Measurements from ENCODE around the gene BMAL2.

BMAL2 gene

GRCh38 chr12:27319409-27319808, 13.2 kb upstream of the BMAL2 start:
- H3K4me3 ChIP-seq = no peak overlapping the region

GRCh38 chr12:27319848-27320247, 12.8 kb upstream of the BMAL2 start:
- Histone ChIP-seq H3K4me3 (no peak overlapping the region), H3K27ac (peak overlapping the region in 2 of 21 experiments; percentile 11 to 46)

More at GRCh38 chr12:27319409-27319808, 13.2 kb upstream of the BMAL2 start:
- peak overlapping the region in 1 of 21 experiments; percentile 46 for H3K27ac ChIP-seq

GRCh38 chr12:27324530-27324929, 8.1 kb upstream of the BMAL2 start:
- H3K27ac ChIP-seq = no peak overlapping the region
- H3K4me3 ChIP-seq = no peak overlapping the region

- H3K4me3 ChIP-seq = no peak overlapping the region
- peak overlapping the region in 19 of 21 experiments; percentile 7 to 90 (median 74) for H3K27ac ChIP-seq
Observed at GRCh38 chr12:27330846-27331245, 1.8 kb upstream of the BMAL2 start.

- Histone ChIP-seq H3K4me3 (peak overlapping the region in 2 of 7 experiments; percentile 65 to 86), H3K27ac (peak overlapping the region in 19 of 21 experiments; percentile 7 to 90 (median 78))
Observed at GRCh38 chr12:27331291-27331926, 1.2 kb upstream of the BMAL2 start.

GRCh38 chr12:27331927-27332324, 710 bp upstream of the BMAL2 start:
- Histone ChIP-seq H3K4me3 (peak overlapping the region in 6 of 7 experiments; percentile 65 to 86 (median 74)), H3K27ac (peak overlapping the region in 20 of 21 experiments; percentile 4 to 90 (median 78))

- Histone ChIP-seq H3K27ac (peak overlapping the region; percentile 4 to 90 (median 78)), H3K4me3 (peak overlapping the region; percentile 65 to 86 (median 75))
Observed at GRCh38 chr12:27332407-27332713, 276 bp upstream of the BMAL2 start.

- H3K27ac ChIP-seq = peak overlapping the region in 20 of 21 experiments; percentile 45 to 90 (median 78)
- peak overlapping the region; percentile 65 to 86 (median 75) for H3K4me3 ChIP-seq
Observed at GRCh38 chr12:27333403-27334009, 870 bp downstream of the BMAL2 start.

GRCh38 chr12:27334042-27334720, 1.5 kb downstream of the BMAL2 start:
- H3K27ac ChIP-seq = peak overlapping the region in 9 of 21 experiments; percentile 58 to 86 (median 78)
- H3K4me3 ChIP-seq = peak overlapping the region in 6 of 7 experiments; percentile 65 to 86 (median 76)

- Histone ChIP-seq H3K4me3 (no peak overlapping the region), H3K27ac (peak overlapping the region in 3 of 21 experiments; percentile 15 to 66 (median 32))
Observed at GRCh38 chr12:27334721-27335082, 2.1 kb downstream of the BMAL2 start.

- peak overlapping the region in 9 of 21 experiments; percentile 15 to 66 (median 45) for H3K27ac ChIP-seq
Observed at GRCh38 chr12:27335364-27336281, 3.0 kb downstream of the BMAL2 start.

GRCh38 chr12:27336282-27336653, 3.6 kb downstream of the BMAL2 start:
- H3K27ac ChIP-seq = peak overlapping the region in 8 of 21 experiments; percentile 32 to 66 (median 50)
- H3K4me3 ChIP-seq = no peak overlapping the region

More at GRCh38 chr12:27335364-27336281, 3.0 kb downstream of the BMAL2 start:
- H3K4me3 ChIP-seq = no peak overlapping the region

GRCh38 chr12:27337376-27337775, 4.7 kb downstream of the BMAL2 start:
- Histone ChIP-seq H3K27ac (peak overlapping the region in 2 of 21 experiments; percentile 27 to 66), H3K4me3 (no peak overlapping the region)

GRCh38 chr12:27338473-27338872, 5.8 kb downstream of the BMAL2 start:
- H3K27ac ChIP-seq = no peak overlapping the region

GRCh38 chr12:27340971-27341370, 8.3 kb downstream of the BMAL2 start:
- H3K4me3 ChIP-seq = no peak overlapping the region
- H3K27ac ChIP-seq = no peak overlapping the region

More at GRCh38 chr12:27338473-27338872, 5.8 kb downstream of the BMAL2 start:
- no peak overlapping the region for H3K4me3 ChIP-seq

GRCh38 chr12:27342536-27342935, 9.9 kb downstream of the BMAL2 start:
- no peak overlapping the region for H3K4me3 ChIP-seq
- peak overlapping the region in 4 of 21 experiments; percentile 1 to 49 (median 45) for H3K27ac ChIP-seq

- Histone ChIP-seq H3K4me3 (no peak overlapping the region), H3K27ac (peak overlapping the region in 9 of 21 experiments; percentile 1 to 65 (median 43))
Observed at GRCh38 chr12:27343255-27344000, 10.8 kb downstream of the BMAL2 start.

GRCh38 chr12:27344246-27344645, 11.6 kb downstream of the BMAL2 start:
- H3K4me3 ChIP-seq = no peak overlapping the region
- H3K27ac ChIP-seq = peak overlapping the region in 11 of 21 experiments; percentile 1 to 65 (median 24)

- Histone ChIP-seq H3K4me3 (no peak overlapping the region), H3K27ac (peak overlapping the region in 7 of 21 experiments; percentile 1 to 35 (median 14))
Observed at GRCh38 chr12:27344760-27345159, 12.1 kb downstream of the BMAL2 start.

All from skin epidermis (tissue), 12 donors.